ENCODE measurements around the gene HID1.

DNA sequence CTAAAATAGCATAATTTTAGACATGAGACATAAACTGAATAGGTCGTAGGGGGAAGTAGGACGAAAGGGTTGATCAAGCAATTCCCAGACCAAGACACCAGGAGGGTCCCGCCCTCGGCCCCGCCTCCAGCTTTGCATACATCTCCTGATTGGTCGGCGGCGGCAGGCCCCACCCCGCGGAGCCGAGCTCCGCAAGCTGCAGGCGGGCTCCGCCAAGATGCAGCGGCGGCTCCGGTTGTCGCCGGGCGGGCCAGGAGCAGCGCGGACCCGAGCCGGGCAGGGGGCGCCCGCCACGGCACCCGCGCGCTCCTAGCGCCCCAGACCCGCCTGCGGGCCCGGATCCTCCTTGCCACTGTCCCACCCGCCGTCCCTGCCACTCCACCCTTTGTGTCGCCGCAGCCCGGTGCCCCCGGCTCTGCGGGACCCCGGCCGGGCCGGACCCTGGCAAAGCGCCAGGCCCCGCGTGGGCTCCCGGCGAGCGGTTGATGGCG is 14.9 kb upstream of the HID1 start, which contains the start of gene CDR2L:
- no peak for TF ChIP-seq PATZ1 (CRISPR knock-in tag; IDR thresholded peaks at IDR 0.05; ENCODE audit: borderline replicate concordance)
- no peak for TF ChIP-seq ZNF70 (CRISPR knock-in tag; IDR thresholded peaks at IDR 0.05)
- no peak for TF ChIP-seq ZFP30 (CRISPR knock-in tag; IDR thresholded peaks at IDR 0.05)
- no peak for TF ChIP-seq RARB (CRISPR knock-in tag; IDR thresholded peaks at IDR 0.05)

Data from SK-N-SH treated with all-trans-retinoic acid at 6 μM for 48 hours (cell line).